Measurements from ENCODE around the gene CNNM3. TPM values are rescaled to one million over a fixed set of nuclear protein-coding genes. Genes with fewer than 3 reads are reported as not detected.

CNNM3 gene
- polyA plus RNA-seq, 1 donor from 2014 or later, result 3.5 TPM

DNA sequence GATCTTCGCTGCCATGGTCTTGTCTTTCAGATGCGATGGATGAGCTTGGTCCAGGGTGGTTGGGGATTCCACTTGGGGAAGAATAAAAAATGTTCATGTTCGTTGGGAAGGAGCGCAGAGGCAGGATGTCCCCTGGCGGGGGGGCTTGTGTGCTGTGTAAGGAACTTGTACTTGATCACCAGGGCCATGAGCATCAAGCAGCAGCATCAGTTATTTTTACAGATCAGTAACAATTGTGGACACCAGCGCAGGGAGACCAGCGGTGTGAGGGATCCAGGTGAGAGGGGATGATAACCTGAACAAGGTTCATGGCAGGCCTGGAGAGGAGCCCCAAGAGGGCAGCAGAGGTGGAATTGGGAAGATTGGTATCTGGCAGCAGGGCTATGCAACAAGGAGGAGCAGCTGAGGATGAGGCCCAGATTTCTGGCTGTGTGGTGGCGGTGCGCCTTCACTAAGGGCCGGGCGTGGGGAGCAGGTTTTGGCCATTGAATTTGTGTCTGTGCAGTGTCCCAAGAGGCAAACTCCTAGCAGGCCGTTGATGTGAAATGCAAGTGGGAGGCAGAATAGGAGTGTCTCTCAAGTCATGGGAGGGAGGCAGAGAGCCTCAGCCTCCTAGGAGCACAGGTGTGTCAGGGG, 3.9 kb downstream of the CNNM3 start:
- no peaks in the 10 kb centered on the region for H3K36me3 Mint-ChIP-seq
- no peaks in the 10 kb centered on the region for H3K9me3 Mint-ChIP-seq
- H3K4me3 Mint-ChIP-seq, result peak overlapping the region in 3 of 4 donors; percentile 60 to 96 (median 73)
- peaks cover 1% of the 10 kb centered on the region for H3K27me3 Mint-ChIP-seq
- H3K27ac Mint-ChIP-seq, result peak overlapping the region in 2 of 3 donors; percentile 43 to 65
- peaks cover 42 to 57% (median 46%) of the 10 kb centered on the region in 3 donors for H3K4me1 Mint-ChIP-seq

DNA sequence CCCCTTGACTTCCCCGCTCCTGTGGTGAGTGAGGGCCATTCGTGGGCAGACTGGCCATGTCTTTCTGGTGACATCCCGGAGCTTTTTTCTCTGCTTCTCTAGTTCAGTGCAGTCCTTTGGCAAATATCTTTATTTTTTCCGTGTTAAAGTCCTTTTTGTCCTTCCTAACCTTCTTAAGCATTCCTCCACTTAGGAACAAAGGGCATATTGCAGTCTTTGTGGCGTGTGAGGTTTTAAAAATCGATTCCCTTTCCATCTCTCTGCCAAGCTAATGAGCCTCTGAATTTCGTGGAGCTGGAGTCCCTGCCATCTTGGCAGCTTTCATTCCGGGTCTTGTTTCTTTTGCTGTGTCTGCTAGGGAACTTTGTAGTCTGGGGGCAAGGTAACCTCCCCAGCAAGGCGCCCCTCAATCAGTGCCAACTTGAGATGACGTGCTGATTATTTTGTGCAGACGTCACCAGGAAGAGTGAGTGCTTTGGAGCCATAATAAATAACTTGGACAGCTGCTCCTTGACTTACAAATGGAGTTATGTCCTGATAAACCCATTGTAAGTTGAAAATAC, 5.1 kb downstream of the CNNM3 start:
- H3K27ac Mint-ChIP-seq, result no peak overlapping the region
- H3K36me3 Mint-ChIP-seq, result no peaks in the 10 kb centered on the region
- H3K4me3 Mint-ChIP-seq, result peak overlapping the region in 2 of 4 donors; percentile 77 to 90
- no peaks in the 10 kb centered on the region for H3K9me3 Mint-ChIP-seq
- H3K4me1 Mint-ChIP-seq, result peaks cover 37 to 53% (median 39%) of the 10 kb centered on the region in 3 donors
- peaks cover 1% of the 10 kb centered on the region for H3K27me3 Mint-ChIP-seq

DNA sequence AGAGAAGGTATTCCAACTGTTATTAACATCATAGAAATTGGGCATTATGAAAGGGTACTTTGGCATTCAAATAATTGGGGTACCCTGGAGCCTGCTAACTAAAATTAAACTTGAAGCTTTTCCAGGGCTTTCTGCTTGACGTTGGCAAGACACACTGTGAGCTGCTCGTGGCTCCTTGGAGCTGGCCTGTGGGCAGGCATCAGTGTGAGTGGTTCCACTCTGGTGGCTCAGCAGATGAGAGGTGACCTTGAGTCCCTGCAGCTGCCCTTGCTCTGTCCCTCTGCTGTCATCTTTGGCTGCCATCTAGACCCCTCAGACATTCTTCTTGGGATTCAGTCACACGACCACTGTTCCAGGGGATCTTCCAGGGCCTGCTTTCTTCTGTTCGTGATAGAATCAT, 6.7 kb downstream of the CNNM3 start:
- no peaks in the 10 kb centered on the region for H3K9me3 Mint-ChIP-seq
- no peaks in the 10 kb centered on the region for H3K36me3 Mint-ChIP-seq
- peak overlapping the region in 2 of 3 donors; percentile 18 to 76 for H3K27ac Mint-ChIP-seq
- H3K4me1 Mint-ChIP-seq, result peaks cover 34 to 50% (median 37%) of the 10 kb centered on the region in 3 donors
- peaks cover 1% of the 10 kb centered on the region for H3K27me3 Mint-ChIP-seq
- H3K4me3 Mint-ChIP-seq, result peak overlapping the region in 1 of 4 donors; percentile 57

DNA sequence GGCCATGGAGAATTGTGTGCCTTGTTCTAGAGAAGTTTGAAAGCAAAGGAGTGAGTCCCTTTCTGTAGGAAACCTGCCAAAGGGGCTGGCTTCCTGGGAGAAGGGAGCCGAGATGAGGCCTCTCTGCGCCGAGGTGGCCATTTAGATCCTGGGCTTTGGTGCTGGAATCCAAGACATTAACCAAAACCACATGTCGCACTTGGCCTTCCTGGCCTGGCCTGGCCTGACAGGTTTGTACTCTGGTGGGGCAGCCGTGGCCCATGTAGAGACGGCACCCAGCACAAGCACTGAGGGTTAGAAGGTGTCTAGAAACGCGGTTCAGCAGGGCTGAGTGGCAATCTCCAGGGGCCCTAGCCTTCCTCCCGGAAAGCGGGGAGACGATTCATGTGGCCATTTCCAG, 7.1 kb downstream of the CNNM3 start:
- H3K4me3 Mint-ChIP-seq, result no peak overlapping the region
- H3K9me3 Mint-ChIP-seq, result no peaks in the 10 kb centered on the region
- H3K36me3 Mint-ChIP-seq, result no peaks in the 10 kb centered on the region
- peaks cover 1% of the 10 kb centered on the region for H3K27me3 Mint-ChIP-seq
- peaks cover 30 to 45% (median 33%) of the 10 kb centered on the region in 3 donors for H3K4me1 Mint-ChIP-seq
- peak overlapping the region in 1 of 3 donors; percentile 18 for H3K27ac Mint-ChIP-seq

DNA sequence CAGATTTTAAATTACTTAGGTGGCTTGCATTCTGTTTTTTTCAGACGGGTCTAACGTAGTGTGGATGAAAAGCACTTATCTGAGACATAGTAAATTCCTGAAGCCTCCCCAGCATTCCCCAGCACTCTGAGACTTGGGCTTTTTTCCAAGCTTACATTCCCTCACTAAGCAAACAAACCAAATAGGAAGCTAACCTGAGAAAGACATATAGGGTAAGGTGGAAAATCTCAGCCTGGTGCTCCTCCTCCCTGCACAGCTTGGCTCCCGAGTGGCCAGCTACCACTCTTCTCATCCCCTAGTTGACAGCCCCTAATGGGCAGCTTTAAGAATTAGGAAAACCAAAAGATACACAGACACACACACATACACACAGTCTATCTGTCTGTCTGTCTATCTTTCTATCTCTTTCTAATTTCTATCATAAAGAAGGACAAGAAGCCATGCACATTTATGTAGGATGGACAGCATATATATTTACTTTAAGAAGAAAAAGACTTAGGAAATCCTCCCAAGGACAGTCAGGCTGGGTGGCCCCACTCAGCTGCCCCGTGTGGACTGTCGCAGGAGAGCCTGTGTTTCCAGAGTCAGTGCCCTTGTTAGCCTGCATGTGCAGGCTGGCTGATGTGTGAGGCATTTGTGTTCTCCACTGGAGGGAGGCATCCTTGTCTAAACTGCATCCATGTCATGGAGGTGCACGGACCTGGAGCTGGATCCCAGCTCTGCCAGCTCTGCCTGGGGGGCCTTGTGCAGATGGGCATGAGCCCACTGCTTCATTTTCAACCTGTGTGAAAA, 8.2 kb downstream of the CNNM3 start:
- Mint-ChIP-seq H3K9me3 (no peaks in the 10 kb centered on the region), H3K4me1 (peaks cover 22 to 35% (median 24%) of the 10 kb centered on the region in 3 donors), H3K36me3 (no peaks in the 10 kb centered on the region), H3K4me3 (peak overlapping the region in 1 of 4 donors; percentile 53), H3K27ac (no peak overlapping the region), H3K27me3 (peaks cover 1% of the 10 kb centered on the region)

DNA sequence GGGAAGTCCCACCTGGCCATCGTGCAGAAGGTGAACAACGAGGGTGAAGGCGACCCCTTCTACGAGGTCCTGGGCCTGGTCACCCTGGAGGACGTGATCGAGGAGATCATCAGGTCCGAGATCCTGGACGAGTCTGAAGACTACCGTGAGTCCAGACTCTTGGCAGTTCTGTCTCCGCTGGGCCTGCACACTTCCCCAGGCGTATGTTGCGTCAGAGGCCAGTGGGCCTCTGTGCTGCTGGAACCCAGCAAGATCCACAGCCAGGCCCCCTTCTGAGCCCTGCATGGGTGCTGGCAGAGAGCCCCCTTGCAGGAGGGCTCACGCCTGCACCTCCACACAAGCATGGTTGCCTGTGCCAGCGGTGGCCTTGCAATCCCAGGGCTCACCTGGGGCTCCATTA, 9.0 kb downstream of the CNNM3 start:
- Mint-ChIP-seq H3K4me3 (no peak overlapping the region), H3K27ac (no peak overlapping the region), H3K36me3 (no peaks in the 10 kb centered on the region), H3K4me1 (peaks cover 15 to 27% (median 21%) of the 10 kb centered on the region in 3 donors), H3K27me3 (no peaks in the 10 kb centered on the region), H3K9me3 (no peaks in the 10 kb centered on the region)

DNA sequence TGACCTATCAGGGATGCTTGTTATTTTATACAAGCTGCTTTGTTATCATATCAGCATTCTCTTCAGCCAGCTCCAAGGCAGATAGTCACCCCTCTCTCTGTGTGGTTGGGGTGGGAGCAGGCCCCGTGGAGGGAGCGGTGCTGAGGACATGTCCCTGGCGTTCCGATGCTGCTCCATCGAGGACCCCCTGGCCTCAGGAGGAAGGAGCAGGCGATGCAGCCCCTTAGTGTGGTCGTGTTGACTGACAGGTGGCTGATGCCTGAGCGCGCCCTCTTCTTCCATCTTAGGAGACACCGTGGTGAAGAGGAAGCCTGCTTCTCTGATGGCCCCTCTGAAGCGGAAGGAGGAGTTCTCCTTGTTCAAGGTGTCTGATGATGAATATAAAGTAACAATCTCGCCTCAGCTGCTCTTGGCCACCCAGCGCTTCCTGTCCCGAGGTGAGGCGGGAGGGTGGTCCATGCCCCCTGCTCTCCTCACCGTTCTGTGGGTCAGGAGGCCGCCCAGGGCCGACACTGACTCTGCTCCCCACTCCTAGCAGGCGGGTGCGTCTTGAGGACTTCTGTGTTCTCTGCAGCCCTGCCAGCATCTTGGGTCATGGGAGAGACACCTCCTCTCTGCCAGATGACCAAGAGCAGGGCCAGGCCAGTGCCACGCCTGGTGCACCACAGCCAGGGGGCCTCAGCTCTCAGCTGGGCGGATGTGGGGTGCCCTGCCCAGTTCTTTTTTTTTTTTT, 10.6 kb downstream of the CNNM3 start:
- no peak overlapping the region for H3K4me3 Mint-ChIP-seq
- H3K36me3 Mint-ChIP-seq, result peaks cover 2% of the 10 kb centered on the region
- H3K27me3 Mint-ChIP-seq, result no peaks in the 10 kb centered on the region
- H3K27ac Mint-ChIP-seq, result no peak overlapping the region
- H3K4me1 Mint-ChIP-seq, result peaks cover 5 to 13% (median 7%) of the 10 kb centered on the region in 3 donors
- H3K9me3 Mint-ChIP-seq, result no peaks in the 10 kb centered on the region

DNA sequence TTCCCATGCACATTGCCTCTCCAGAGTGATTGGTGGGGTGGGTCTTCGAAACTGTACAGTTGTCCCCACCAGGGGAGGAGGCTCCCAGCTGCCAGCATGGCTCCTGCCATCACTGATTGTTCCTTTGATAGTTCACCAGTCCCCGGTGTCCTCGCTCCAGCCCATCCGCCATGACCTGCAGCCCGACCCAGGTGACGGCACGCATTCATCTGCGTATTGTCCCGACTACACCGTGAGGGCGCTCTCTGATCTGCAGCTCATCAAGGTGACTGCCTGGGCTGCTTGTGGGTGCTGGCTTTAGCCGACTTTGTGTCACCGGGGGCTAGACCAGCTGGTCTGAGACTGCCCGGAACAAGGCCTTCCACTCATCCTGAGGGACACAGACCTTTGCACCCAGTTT, 12.4 kb downstream of the CNNM3 start:
- Mint-ChIP-seq H3K4me3 (no peak overlapping the region), H3K36me3 (peaks cover 2% of the 10 kb centered on the region), H3K27me3 (no peaks in the 10 kb centered on the region), H3K27ac (peak overlapping the region in 1 of 3 donors; percentile 39), H3K9me3 (no peaks in the 10 kb centered on the region), H3K4me1 (peaks cover 9 to 14% (median 9%) of the 10 kb centered on the region in 3 donors)

DNA sequence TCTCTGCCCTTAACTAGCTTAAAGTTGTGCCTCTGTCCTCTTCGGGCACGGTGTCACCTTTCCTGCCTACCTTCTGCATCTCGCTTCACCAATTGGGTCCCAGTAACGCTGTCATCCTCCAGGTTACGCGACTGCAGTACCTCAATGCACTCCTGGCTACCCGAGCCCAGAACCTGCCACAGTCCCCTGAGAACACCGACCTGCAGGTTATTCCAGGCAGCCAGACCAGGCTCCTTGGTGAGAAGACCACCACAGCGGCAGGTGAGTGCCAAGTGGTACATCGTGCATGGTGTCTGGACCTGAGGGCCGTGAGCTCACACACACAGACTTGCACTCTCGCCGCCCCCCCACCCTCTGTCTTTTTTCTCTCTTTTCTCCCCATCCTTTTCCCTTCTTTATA, 12.8 kb downstream of the CNNM3 start:
- H3K27me3 Mint-ChIP-seq, result no peaks in the 10 kb centered on the region
- no peak overlapping the region for H3K27ac Mint-ChIP-seq
- H3K9me3 Mint-ChIP-seq, result no peaks in the 10 kb centered on the region
- peaks cover 2% of the 10 kb centered on the region for H3K36me3 Mint-ChIP-seq
- no peak overlapping the region for H3K4me3 Mint-ChIP-seq
- H3K4me1 Mint-ChIP-seq, result peaks cover 11 to 13% (median 12%) of the 10 kb centered on the region in 3 donors

DNA sequence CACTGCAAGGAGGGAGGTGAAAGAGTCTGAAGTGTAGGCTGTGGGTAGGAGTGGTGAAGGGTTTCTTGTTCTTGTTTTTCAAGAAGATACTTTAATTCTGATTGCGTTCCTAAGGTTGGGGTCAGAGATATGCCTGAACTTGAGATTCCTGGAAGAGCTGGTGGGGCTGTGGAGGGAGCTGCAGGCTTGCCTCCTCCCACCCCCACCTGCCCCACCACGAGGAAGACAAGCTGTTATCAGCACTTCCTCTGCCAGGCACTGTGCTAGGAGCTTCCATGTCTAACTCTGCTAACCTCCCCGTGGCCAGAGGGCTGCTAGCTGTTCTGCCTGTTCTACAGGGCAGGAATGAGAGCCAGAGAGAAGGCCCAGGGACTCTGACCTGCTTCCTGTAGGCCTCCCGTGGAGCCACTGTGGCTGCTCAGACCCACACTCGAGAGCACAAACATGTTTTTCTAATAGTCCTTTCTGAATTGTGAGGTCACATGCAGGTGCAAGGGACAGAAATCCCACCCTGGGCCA, 14.0 kb downstream of the CNNM3 start:
- Mint-ChIP-seq H3K9me3 (no peaks in the 10 kb centered on the region), H3K36me3 (peaks cover 4% of the 10 kb centered on the region), H3K4me3 (peak overlapping the region in 1 of 4 donors; percentile 61), H3K27ac (peak overlapping the region in 2 of 3 donors; percentile 53 to 64), H3K27me3 (no peaks in the 10 kb centered on the region), H3K4me1 (peaks cover 8 to 16% (median 15%) of the 10 kb centered on the region in 3 donors)

DNA sequence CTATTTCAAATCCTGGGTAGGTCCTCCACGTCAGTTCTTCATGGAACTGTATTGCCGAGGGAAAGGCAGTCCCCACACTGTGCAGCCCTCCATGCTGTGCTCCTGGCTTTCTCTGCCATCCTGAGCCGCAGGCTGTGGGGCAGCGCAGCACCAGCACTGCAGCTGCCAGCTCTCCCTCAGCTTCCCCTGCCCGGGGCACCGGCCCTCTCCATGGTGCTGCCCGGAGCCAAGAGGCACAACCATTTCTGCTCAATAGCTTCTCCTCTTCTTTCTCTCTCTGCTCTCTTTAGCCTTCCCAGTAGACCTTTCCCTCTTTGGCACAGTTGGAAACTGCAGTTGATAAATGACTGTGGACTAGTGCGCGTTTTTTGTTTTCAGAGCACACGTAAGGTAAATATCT, 15.6 kb downstream of the CNNM3 start:
- peaks cover 10 to 17% (median 16%) of the 10 kb centered on the region in 3 donors for H3K4me1 Mint-ChIP-seq
- H3K36me3 Mint-ChIP-seq, result peaks cover 5% of the 10 kb centered on the region
- H3K9me3 Mint-ChIP-seq, result no peaks in the 10 kb centered on the region
- H3K27me3 Mint-ChIP-seq, result no peaks in the 10 kb centered on the region
- peak overlapping the region in 1 of 3 donors; percentile 18 for H3K27ac Mint-ChIP-seq
- H3K4me3 Mint-ChIP-seq, result no peak overlapping the region

DNA sequence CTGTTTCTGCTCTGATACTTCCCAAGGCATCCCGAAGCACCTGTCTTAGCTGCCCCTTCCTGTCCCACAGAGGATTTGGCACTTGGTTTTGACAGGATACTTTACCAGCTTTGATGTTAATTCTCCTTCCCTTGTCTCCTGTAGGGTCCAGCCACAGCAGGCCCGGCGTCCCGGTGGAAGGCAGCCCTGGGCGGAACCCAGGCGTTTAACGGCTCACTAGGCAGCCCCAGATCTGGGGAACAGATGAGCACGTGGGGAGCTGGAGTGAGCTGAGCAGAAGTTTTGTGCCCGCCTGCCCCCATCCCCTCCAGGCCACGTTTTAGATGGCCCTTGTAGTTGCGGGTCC, 16.3 kb downstream of the CNNM3 start:
- H3K9me3 Mint-ChIP-seq, result no peaks in the 10 kb centered on the region
- H3K4me1 Mint-ChIP-seq, result peaks cover 10 to 17% (median 16%) of the 10 kb centered on the region in 3 donors
- H3K36me3 Mint-ChIP-seq, result peaks cover 5% of the 10 kb centered on the region
- H3K27ac Mint-ChIP-seq, result peak overlapping the region in 1 of 3 donors; percentile 18
- no peak overlapping the region for H3K4me3 Mint-ChIP-seq
- no peaks in the 10 kb centered on the region for H3K27me3 Mint-ChIP-seq

DNA sequence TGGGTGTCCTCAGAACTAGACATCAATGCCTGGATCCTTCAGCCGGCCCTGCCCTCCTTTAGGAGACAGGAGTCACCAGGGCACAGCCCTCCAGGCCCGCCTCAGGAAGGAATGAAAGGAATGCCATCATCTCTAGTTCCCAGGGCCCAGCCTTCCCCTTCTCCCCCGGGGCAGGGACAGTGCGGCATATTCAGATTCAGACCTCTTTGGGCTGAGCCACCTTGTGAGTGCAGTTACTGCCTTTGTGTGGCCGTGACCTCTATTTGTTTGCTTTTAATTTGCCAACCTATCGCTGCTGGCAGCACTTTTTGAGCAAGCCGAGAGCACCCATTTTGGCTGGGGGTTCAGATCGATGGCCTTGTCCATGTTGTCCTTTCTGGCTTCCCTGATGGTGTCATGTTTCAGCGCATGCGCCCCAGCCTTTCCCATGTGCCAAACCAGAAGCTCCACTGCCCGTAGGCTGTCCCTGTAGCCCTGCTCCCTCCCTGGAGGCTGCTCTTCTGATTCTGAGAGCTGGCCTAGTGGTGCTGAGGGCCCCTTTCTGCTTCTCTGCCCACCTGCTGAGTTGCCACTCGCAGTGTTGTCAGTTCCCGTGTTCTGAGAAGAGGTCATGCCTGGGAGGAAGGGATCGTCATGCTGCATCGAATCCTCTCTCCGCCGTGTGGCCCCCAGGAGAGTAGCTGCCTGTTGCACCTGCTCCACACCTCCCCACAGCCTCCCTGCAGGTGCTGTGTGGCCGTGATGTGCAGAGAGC, 16.9 kb downstream of the CNNM3 start:
- H3K27ac Mint-ChIP-seq, result peak overlapping the region in 2 of 3 donors; percentile 18 to 83

DNA sequence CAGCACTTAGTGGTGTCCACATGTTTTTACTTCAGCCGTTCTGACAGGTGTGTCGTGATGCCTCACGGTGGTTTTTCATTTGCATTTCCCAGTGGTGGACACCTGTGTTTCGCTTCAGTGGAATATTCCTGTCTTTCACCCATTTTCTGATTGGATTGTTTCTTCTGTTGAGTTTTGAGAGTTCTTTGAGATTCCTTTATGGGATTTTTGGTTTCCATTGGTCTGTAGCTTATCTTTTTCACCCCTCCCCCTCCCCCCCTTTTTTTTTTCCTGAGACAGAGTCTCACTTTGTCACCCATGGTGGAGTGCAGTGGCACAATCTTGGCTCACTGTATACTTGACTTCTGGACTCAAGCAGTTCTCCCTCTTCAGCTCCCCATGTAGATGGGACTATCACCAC, 19.8 kb downstream of the CNNM3 start:
- H3K4me3 Mint-ChIP-seq, result no peak overlapping the region
- no peaks in the 10 kb centered on the region for H3K9me3 Mint-ChIP-seq
- no peak overlapping the region for H3K27ac Mint-ChIP-seq
- peaks cover 12 to 23% (median 17%) of the 10 kb centered on the region in 3 donors for H3K4me1 Mint-ChIP-seq
- no peaks in the 10 kb centered on the region for H3K27me3 Mint-ChIP-seq
- H3K36me3 Mint-ChIP-seq, result peaks cover 5% of the 10 kb centered on the region

More for the DNA sequence above, 16.9 kb downstream of the CNNM3 start:
- Mint-ChIP-seq H3K27me3 (no peaks in the 10 kb centered on the region), H3K9me3 (no peaks in the 10 kb centered on the region), H3K4me3 (peak overlapping the region in 1 of 4 donors; percentile 33), H3K36me3 (peaks cover 5% of the 10 kb centered on the region), H3K4me1 (peaks cover 10 to 17% (median 16%) of the 10 kb centered on the region in 3 donors)

All from IgD-negative memory B cell (primary cell).